Articular chondrocyte of knee joint (primary cell): ENCODE data around the gene LUZP2. TPM values are rescaled to one million over a fixed set of nuclear protein-coding genes. Genes with fewer than 3 reads are reported as not detected.

Experiments used
- small RNA-seq: library from RNA; depleted of rRNA; stranded (forward); fragments of <200 nt; gene quantifications from one replicate; pipeline ENCODE3, GENCODE V24; 2012
- total RNA-seq: library from RNA; depleted of rRNA; stranded (reverse); fragments of >200 nt; gene quantifications from 2 replicates; pipeline ENCODE4 v1.2.3, GENCODE V29; 2012

LUZP2 gene
- not detected in 2 replicates for total RNA-seq

GRCh38 chr11:24496736-24497725, at the start of gene LUZP2:
TSS of gene LUZP2 (plus strand) at chr11:24497053.

Small RNA genes within 50 kb of the gene (small RNA-seq; reads per million reads assigned to genes)
- not detected for gene RF00019
